Right atrium auricular region (tissue), 2 donors: Measurements from ENCODE around the gene ECE2. TPM values are rescaled to one million over a fixed set of nuclear protein-coding genes. Genes with fewer than 3 reads are reported as not detected.

Experiments
- DNase-seq: peaks from one replicate; pipeline ENCODE4 v3.0.0-alpha.2; 2019; ENCODE audit warnings: low spot score
- H3K27ac ChIP-seq, 2 donors: fragments of 200-600 bp; sonication (generic); 1 replicate in 1 of 2; 2 replicates in 1 of 2; pipeline ENCODE4 v1.5.1; 2016 to 2019
- H3K27me3 ChIP-seq, 2 donors: fragments of 200-600 bp; sonication (generic); one replicate each; pipeline versions ENCODE4 v1.5.1 to v1.6.0; 2017 to 2019
- H3K36me3 ChIP-seq: fragments of 200-600 bp; sonication (generic); one replicate; pipeline ENCODE4 v1.5.1; 2016
- H3K4me1 ChIP-seq, 2 donors: fragments of 200-600 bp; sonication (generic); one replicate each; pipeline versions ENCODE4 v1.5.1 to v1.6.0; 2017 to 2019
- H3K4me3 ChIP-seq, 2 donors: fragments of 200-600 bp; sonication (generic); 1 replicate in 1 of 2; 2 replicates in 1 of 2; pipeline ENCODE4 v1.5.1; 2017 to 2019; ENCODE audit warnings: mild to moderate bottlenecking in 1 of 2, moderate library complexity in 1 of 2
- H3K9me3 ChIP-seq, 2 donors: fragments of 200-600 bp; sonication (generic); one replicate each; pipeline ENCODE4 v1.5.1; 2019
- CTCF ChIP-seq, 2 donors: fragments of 200-600 bp; sonication (generic); IDR thresholded peaks; one replicate each; pipeline ENCODE4 v1.5.1; 2019; ENCODE audit warnings: antibody characterized with exemption in 2 of 2
- total RNA-seq, 2 donors: library from RNA; depleted of rRNA; stranded (reverse); fragments of >200 nt; gene quantifications; one replicate each; pipeline ENCODE4 v1.1.0, GENCODE V29; 2016

Gene ECE2
- total RNA-seq, 2 donors from 2014 or later, result 1.6 TPM; not detected in 1

- H3K9me3 ChIP-seq, result no peaks in the 10 kb centered on the region
- H3K27me3 ChIP-seq, result no peaks in the 10 kb centered on the region
- H3K36me3 ChIP-seq, result peaks cover 34% of the 10 kb centered on the region
- H3K27ac ChIP-seq, result no peak overlapping the region
- peaks cover 0 to 11% of the 10 kb centered on the region in 2 donors for H3K4me1 ChIP-seq
- TF ChIP-seq CTCF (IDR thresholded peaks at IDR 0.05), result peak in 1 of 2 donors; percentile 61
- H3K4me3 ChIP-seq, result no peak overlapping the region
- DNase-seq, result no peak
Measured at GRCh38 chr3:184241447-184242296, 34.1 kb upstream of the ECE2 start.

- H3K4me1 ChIP-seq, result peaks cover 0 to 13% of the 10 kb centered on the region in 2 donors
- H3K4me3 ChIP-seq, result no peak overlapping the region
- no peaks in the 10 kb centered on the region for H3K27me3 ChIP-seq
- H3K9me3 ChIP-seq, result no peaks in the 10 kb centered on the region
- TF ChIP-seq CTCF (IDR thresholded peaks at IDR 0.05), result no peak
- H3K27ac ChIP-seq, result no peak overlapping the region
- peaks cover 34% of the 10 kb centered on the region for H3K36me3 ChIP-seq
- no peak for DNase-seq
Measured at GRCh38 chr3:184242297-184242685, 33.5 kb upstream of the ECE2 start.

GRCh38 chr3:184248454-184249411 lies 27.1 kb upstream of the ECE2 start, which contains the start of gene ALG3:
TSS of gene ALG3 (minus strand) at chr3:184248962. CDS start at chr3:184248940, 22 bp downstream.
- Histone ChIP-seq H3K4me3 (peak within 1 kb of the TSS; percentile 87 to 93), H3K27me3 (no peaks in the 10 kb centered on the region), H3K27ac (peak within 1 kb of the TSS; percentile 83 to 86), H3K4me1 (peaks cover 0 to 14% of the 10 kb centered on the region in 2 donors), H3K9me3 (no peaks in the 10 kb centered on the region), H3K36me3 (peaks cover 19% of the 10 kb centered on the region)
- TF ChIP-seq CTCF (IDR thresholded peaks at IDR 0.05), result no peak
- DNase-seq, result peak; percentile 79

- peaks cover 0 to 14% of the 10 kb centered on the region in 2 donors for H3K4me1 ChIP-seq
- H3K4me3 ChIP-seq, result peak within 1 kb of the TSS; percentile 87 to 93
- peak; percentile 30 to 47 for TF ChIP-seq CTCF (IDR thresholded peaks at IDR 0.05)
- DNase-seq, result peak; percentile 96
- H3K27me3 ChIP-seq, result no peaks in the 10 kb centered on the region
- H3K9me3 ChIP-seq, result no peaks in the 10 kb centered on the region
- H3K36me3 ChIP-seq, result peaks cover 11% of the 10 kb centered on the region
- peak within 1 kb of the TSS; percentile 83 to 86 for H3K27ac ChIP-seq
Measured at GRCh38 chr3:184249412-184250166, 26.2 kb upstream of the ECE2 start, which contains the start of gene EEF1AKMT4. TSS of gene EEF1AKMT4 (plus strand) at chr3:184249672. CDS start at chr3:184249695, 23 bp downstream.
